ENCODE measurements around the gene HRH1.

GRCh38 chr3:11150256-11150655 lies 4.0 kb upstream of the HRH1 start:
- TF ChIP-seq SP1 (IDR thresholded peaks at IDR 0.05; ENCODE audit: low read depth) (no peak), ZNF274 (IDR thresholded peaks at IDR 0.05; ENCODE audit: low read depth, low read length) (no peak), CTCF (IDR thresholded peaks at IDR 0.05 in 2 of 3, conservative IDR thresholded peaks at IDR 0.05 in 1 of 3; ENCODE audit: borderline replicate concordance in 1 of 3, insufficient read depth in 1 of 3, low read depth in 2 of 3, low read length in 2 of 3) (no peak), REST (IDR thresholded peaks at IDR 0.05; ENCODE audit: low read depth) (no peak), JUND (IDR thresholded peaks at IDR 0.05) (no peak), EZH2 (IDR thresholded peaks at IDR 0.05) (no peak), CBX3 (IDR thresholded peaks at IDR 0.05; ENCODE audit: low read depth) (no peak), POLR2A (IDR thresholded peaks at IDR 0.05; ENCODE audit: borderline replicate concordance, extremely low read depth, insufficient read depth, insufficient read length) (no peak), POLR2AphosphoS5 (IDR thresholded peaks at IDR 0.05; ENCODE audit: low read depth, low read length) (no peak), MAX (IDR thresholded peaks at IDR 0.05) (no peak), TCF7L2 (IDR thresholded peaks at IDR 0.05; ENCODE audit: borderline replicate concordance, extremely low read depth, insufficient read depth, insufficient read length) (no peak), ZBTB33 (IDR thresholded peaks at IDR 0.05; ENCODE audit: extremely low read depth, insufficient replicate concordance, low read length) (no peak), ZFX (IDR thresholded peaks at IDR 0.05) (no peak), RAD21 (IDR thresholded peaks at IDR 0.05; ENCODE audit: low read depth) (no peak)

All from HCT116 (cell line).